Neural cell (in vitro differentiated cells): ENCODE measurements around the gene RPP25. TPM values are rescaled to one million over a fixed set of nuclear protein-coding genes. Genes with fewer than 3 reads are reported as not detected.

Experiments used
- H2AFZ ChIP-seq: fragments of 200-600, 300-800 bp; sonication (generic), shearing (Covaris generic); 2 replicates; pipeline ENCODE4 v1.6.0; 2014; ENCODE audit warnings: low read depth, mild to moderate bottlenecking, antibody characterized with exemption, low read length, moderate library complexity
- H3F3A ChIP-seq: fragments of 200-600 bp; shearing (Covaris generic); 2 replicates; pipeline ENCODE4 v1.6.1; 2016; ENCODE audit warnings: mild to moderate bottlenecking, moderate library complexity, mixed read lengths, antibody characterized with exemption, low read length; ENCODE audit not compliant: insufficient read depth, poor library complexity, severe bottlenecking
- H3K27ac ChIP-seq: fragments of 200-600, 300-800 bp; sonication (generic), shearing (Covaris generic); 2 replicates; pipeline ENCODE4 v1.5.1; 2014; ENCODE audit warnings: mild to moderate bottlenecking, low read length, moderate library complexity
- H3K27me3 ChIP-seq: fragments of 300-800, 200-600 bp; sonication (generic), shearing (Covaris generic); 2 replicates; pipeline ENCODE4 v1.6.0; 2014; ENCODE audit warnings: mild to moderate bottlenecking, low read depth, low read length, moderate library complexity; ENCODE audit not compliant: insufficient read depth
- H3K36me3 ChIP-seq: fragments of 300-800, 200-600 bp; sonication (generic), shearing (Covaris generic); 2 replicates; pipeline ENCODE4 v1.5.1; 2014; ENCODE audit warnings: mild to moderate bottlenecking, antibody characterized with exemption, low read length, moderate library complexity; ENCODE audit not compliant: insufficient read depth
- H3K4me2 ChIP-seq: fragments of 300-800, 200-600 bp; sonication (generic), shearing (Covaris generic); 2 replicates; pipeline ENCODE4 v1.6.0; 2014; ENCODE audit warnings: mild to moderate bottlenecking, low read length
- H3K4me3 ChIP-seq: fragments of 300-800, 200-600 bp; sonication (generic), shearing (Covaris generic); 2 replicates; pipeline ENCODE4 v1.5.1; 2014; ENCODE audit warnings: mild to moderate bottlenecking, low read length, moderate library complexity
- H3K79me2 ChIP-seq: fragments of 200-600 bp; shearing (Covaris generic); replicated peaks from 2 replicates; pipeline ENCODE4 v1.6.0; 2014; ENCODE audit warnings: mild to moderate bottlenecking, low read length, moderate library complexity; ENCODE audit not compliant: insufficient read depth
- H3K9ac ChIP-seq: fragments of 300-800, 200-600 bp; sonication (generic), shearing (Covaris generic); 2 replicates; pipeline ENCODE4 v1.6.1; 2016; ENCODE audit warnings: mild to moderate bottlenecking, low read length, mixed read lengths
- H3K9me2 ChIP-seq: fragments of 200-600 bp; shearing (Covaris generic); 2 replicates; pipeline ENCODE4 v1.6.1; 2016; ENCODE audit warnings: mild to moderate bottlenecking, low read length, mixed read lengths; ENCODE audit not compliant: insufficient read depth
- H3K9me3 ChIP-seq: fragments of 200-600, 300-800 bp; sonication (generic), shearing (Covaris generic); 2 replicates; pipeline ENCODE4 v1.6.1; 2016; ENCODE audit warnings: mild to moderate bottlenecking, mixed run types, low read length, moderate library complexity, mixed read lengths
- H4K20me1 ChIP-seq: fragments of 200-600 bp; shearing (Covaris generic); 2 replicates; pipeline ENCODE4 v1.6.1; 2016; ENCODE audit warnings: mild to moderate bottlenecking, mixed run types; ENCODE audit not compliant: insufficient read depth
- CTCF ChIP-seq: fragments of 450-650 bp; IDR thresholded peaks from 2 replicates; pipeline ENCODE4 v1.5.1; 2014; ENCODE audit warnings: antibody characterized with exemption, mild to moderate bottlenecking, moderate library complexity; ENCODE audit not compliant: poor library complexity, severe bottlenecking
- EP300 ChIP-seq: fragments of 450-650 bp; conservative IDR thresholded peaks from 2 replicates; pipeline ENCODE4 v1.6.1; 2014; ENCODE audit warnings: antibody characterized with exemption, mild to moderate bottlenecking, moderate library complexity; ENCODE audit not compliant: poor library complexity, severe bottlenecking
- EZH2 ChIP-seq: fragments of 200-600, 300-800 bp; shearing (Covaris generic), sonication (generic); IDR thresholded peaks from 2 replicates; pipeline ENCODE4 v1.6.1; 2014; ENCODE audit warnings: antibody characterized with exemption, low read length, borderline replicate concordance, mild to moderate bottlenecking; ENCODE audit not compliant: insufficient read depth, poor library complexity, severe bottlenecking
- MXI1 ChIP-seq: fragments of 450-650 bp; conservative IDR thresholded peaks from 2 replicates; pipeline ENCODE4 v1.6.1; 2014; ENCODE audit warnings: antibody characterized with exemption, mild to moderate bottlenecking; ENCODE audit not compliant: poor library complexity, severe bottlenecking
- POLR2AphosphoS5 ChIP-seq: IDR thresholded peaks from 2 replicates; pipeline ENCODE4 v1.6.1; 2012
- RAD21 ChIP-seq: fragments of 450-650 bp; conservative IDR thresholded peaks from 2 replicates; pipeline ENCODE4 v1.6.1; 2014; ENCODE audit warnings: antibody characterized with exemption, mild to moderate bottlenecking, moderate library complexity
- SMC3 ChIP-seq: fragments of 450-650 bp; conservative IDR thresholded peaks from 2 replicates; pipeline ENCODE4 v1.6.1; 2014; ENCODE audit warnings: antibody characterized with exemption, mild to moderate bottlenecking, moderate library complexity; ENCODE audit not compliant: poor library complexity
- TAF1 ChIP-seq: IDR thresholded peaks from 2 replicates; pipeline ENCODE4 v1.6.1; 2012; ENCODE audit warnings: low read depth
- polyA plus RNA-seq: library from polyadenylated mRNA; depleted of rRNA; stranded (reverse); fragments of >200 nt; gene quantifications from 2 replicates; pipeline ENCODE4 v1.2.3, GENCODE V29; 2014

RPP25 gene
- polyA plus RNA-seq, 1 donor from 2014 or later = 2.8 TPM

GRCh38 chr15:74997141-74997540 is 40.6 kb upstream of the RPP25 start:
- H2AFZ ChIP-seq = no peak overlapping the region
- H3K9me3 ChIP-seq = no peaks in the 10 kb centered on the region
- H4K20me1 ChIP-seq = no peaks in the 10 kb centered on the region
- H3K27ac ChIP-seq = no peak overlapping the region
- peak overlapping the region; percentile 48 for H3K4me2 ChIP-seq
- no peaks in the 10 kb centered on the region for H3K27me3 ChIP-seq
- peak overlapping the region; percentile 100 for H3K9ac ChIP-seq
- no peaks in the 10 kb centered on the region for H3F3A ChIP-seq
- no peaks in the 10 kb centered on the region for H3K9me2 ChIP-seq
- peak overlapping the region; percentile 98 for H3K4me3 ChIP-seq
- TF ChIP-seq MXI1 (no peak), TAF1 (no peak), EP300 (no peak), POLR2AphosphoS5 (no peak), CTCF (no peak), RAD21 (no peak), EZH2 (no peak)
- H3K79me2 ChIP-seq = peaks cover 35% of the 10 kb centered on the region
- H3K36me3 ChIP-seq = no peaks in the 10 kb centered on the region

DNA sequence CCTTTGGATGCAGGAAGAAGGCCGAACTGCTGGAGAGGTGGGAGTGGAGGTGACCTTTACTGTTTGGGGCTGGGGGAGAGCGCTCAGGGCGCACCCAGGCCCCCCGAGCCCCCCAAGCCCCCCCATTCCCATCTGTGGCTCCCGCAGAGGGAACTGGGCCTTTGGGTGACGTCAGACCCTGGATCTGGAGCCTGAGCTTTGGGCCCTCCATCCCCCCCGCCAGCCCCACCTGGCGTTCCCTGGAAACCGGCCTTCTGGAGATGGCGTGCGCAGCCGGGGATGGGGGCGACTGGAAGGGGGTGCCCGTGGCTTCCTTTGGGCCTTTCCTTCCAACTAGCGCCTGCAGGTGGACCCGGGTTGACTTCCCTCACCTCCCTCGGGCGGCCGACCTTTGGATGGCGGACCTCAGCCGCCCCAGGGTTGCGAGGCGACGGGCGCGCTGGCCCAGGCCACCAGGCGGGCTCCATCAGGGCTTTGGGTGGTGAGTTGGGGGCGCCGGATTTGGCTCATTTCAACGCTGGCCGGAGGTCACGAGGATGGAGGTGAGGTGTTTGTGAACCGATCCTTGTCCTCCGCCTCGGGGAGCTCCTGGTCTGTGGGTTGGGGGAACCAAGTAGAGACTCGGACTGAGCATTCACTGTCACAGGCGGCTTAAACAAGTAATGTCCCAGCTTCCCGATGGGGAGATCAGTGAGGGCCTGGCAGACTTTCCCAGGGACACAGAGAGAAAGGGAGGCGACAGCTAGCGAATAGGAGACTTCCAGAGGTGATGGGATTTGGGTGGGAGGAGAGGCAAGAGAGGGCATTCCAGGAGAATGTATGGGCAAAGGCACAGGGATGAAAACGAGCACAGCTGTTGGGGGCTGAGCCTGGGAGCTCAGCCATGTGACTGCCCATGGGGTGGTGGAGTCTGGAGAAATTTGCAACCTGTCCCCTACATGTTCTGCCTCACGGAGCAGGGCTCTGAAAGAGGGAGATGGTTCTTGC is 39.5 kb upstream of the RPP25 start:
- no peaks in the 10 kb centered on the region for H3F3A ChIP-seq
- peak overlapping the region; percentile 93 for H3K4me2 ChIP-seq
- peak overlapping the region; percentile 94 for H2AFZ ChIP-seq
- peak overlapping the region; percentile 98 for H3K4me3 ChIP-seq
- no peaks in the 10 kb centered on the region for H3K36me3 ChIP-seq
- H3K9me3 ChIP-seq = no peaks in the 10 kb centered on the region
- H3K9me2 ChIP-seq = no peaks in the 10 kb centered on the region
- no peaks in the 10 kb centered on the region for H4K20me1 ChIP-seq
- no peaks in the 10 kb centered on the region for H3K27me3 ChIP-seq
- peak overlapping the region; percentile 100 for H3K9ac ChIP-seq
- TF ChIP-seq MXI1 (peak; percentile 40), SMC3 (peak; percentile 25), CTCF (no peak)
- peaks cover 35% of the 10 kb centered on the region for H3K79me2 ChIP-seq
- H3K27ac ChIP-seq = peak overlapping the region; percentile 99
